ENCODE results near the gene LCE4A.
"Not testable (repeated sequence)": the region's sequence is repeated elsewhere in the genome, so short reads cannot be mapped to it uniquely, and the experiment has no call there.

LCE4A gene

DNA sequence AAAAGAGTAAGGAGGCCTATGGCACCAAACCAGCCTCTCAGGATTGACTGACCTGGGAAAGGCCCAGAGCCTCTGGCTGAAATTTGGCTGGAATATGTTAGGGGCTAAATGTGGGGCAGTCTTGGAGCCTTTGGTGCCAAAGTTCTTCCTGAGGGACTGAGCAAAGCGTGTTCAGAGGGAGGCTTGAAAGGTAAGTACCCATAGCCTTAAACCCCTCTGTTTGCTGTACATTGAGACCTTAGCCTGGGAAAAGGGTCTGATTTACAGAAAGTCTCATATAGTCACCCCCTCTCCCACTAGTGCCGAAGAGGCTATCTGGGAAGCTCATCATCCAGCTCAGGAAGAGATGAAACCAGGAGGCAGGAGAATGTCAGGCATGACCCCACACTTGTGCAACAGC is at the start of gene LCE4A:
TSS of gene LCE4A (plus strand) at position 301 of the 400 bp plus-strand sequence. CDS start 916 bp downstream, outside the sequence.
- no peak for DNase-seq (ENCODE audit: low read depth)
- H3K4me3 ChIP-seq (ENCODE audit: low read depth, low read length), result no peak within 1 kb of the TSS

GRCh38 chr1:152658649-152659048 is 49.3 kb upstream of the LCE4A start:
- no peak for DNase-seq (ENCODE audit: low read depth)
- no peak overlapping the region for H3K4me3 ChIP-seq (ENCODE audit: low read depth, low read length)

DNA sequence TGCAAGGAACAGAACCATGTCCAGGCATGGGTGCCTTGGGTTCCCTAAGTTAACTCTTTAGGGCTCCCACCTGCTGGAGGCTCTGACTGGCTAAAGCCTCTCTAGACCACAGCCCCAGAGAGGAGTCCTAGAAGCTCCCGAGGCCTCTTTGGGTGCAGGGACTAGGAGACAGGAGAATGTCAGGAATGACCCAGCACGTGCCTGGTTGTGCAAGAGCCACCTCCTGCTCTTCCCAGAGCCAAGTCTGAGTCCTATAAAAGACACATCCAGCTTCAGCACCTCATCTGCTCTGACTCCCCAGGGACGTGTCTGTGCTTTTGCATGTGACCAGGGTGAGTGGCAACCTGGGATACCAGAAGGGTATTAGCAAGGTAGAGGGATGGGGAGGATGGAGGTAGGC is 44.9 kb upstream of the LCE4A start, which contains the start of gene LCE2D:
TSS of gene LCE2D (plus strand) at position 283 of the 400 bp plus-strand sequence. CDS start 726 bp downstream, outside the sequence.
- no peak for DNase-seq (ENCODE audit: low read depth)

DNA sequence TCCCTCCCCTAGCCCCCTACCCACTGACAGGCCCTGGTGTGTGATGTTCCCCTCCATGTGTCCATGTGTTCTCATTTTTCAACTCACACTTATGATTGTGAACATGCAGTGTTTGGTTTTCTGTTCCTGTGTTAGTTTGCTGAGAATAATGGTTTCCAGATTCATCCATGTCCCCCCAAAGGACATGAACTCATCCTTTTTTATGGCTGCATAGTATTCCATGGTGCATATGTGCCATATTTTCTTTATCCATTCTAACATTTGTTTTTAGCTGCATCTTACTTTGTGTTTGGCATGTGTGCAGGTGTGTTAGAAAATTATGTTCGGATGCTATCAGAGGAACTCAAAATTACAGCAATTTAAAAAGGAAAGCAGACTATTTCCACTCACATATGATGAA is 41.8 kb upstream of the LCE4A start:
- not testable (repeated sequence) for H3K4me3 ChIP-seq (ENCODE audit: low read depth, low read length); DNase-seq (ENCODE audit: low read depth)

More for the DNA sequence above, 44.9 kb upstream of the LCE4A start, which contains the start of gene LCE2D:
- no peak within 1 kb of the TSS for H3K4me3 ChIP-seq (ENCODE audit: low read depth, low read length)

DNA sequence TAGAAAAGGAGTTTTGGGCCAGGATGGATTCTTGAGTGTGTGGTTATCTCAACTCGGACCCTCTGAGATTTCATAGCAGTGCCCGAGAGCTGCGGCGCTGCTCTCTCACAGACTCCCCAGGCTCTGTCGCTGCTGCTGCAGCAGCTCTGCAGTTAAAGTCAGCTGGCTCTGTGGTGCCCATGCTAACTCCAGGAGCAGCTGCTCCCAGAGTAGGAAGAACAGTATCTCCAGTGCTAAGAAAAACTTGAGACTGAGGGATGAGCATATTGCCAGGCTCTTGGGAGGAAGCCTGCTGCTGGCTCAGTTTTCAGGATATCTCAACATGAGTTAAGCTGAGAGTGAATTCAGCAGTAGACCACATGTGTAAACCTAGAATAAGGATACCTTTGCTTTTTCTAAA is 40.3 kb upstream of the LCE4A start:
- no peak overlapping the region for H3K4me3 ChIP-seq (ENCODE audit: low read depth, low read length)
- DNase-seq (ENCODE audit: low read depth), result no peak

GRCh38 chr1:152673016-152673415 is 34.9 kb upstream of the LCE4A start:
- no peak for DNase-seq (ENCODE audit: low read depth)
- H3K4me3 ChIP-seq (ENCODE audit: low read depth, low read length), result no peak overlapping the region

DNA sequence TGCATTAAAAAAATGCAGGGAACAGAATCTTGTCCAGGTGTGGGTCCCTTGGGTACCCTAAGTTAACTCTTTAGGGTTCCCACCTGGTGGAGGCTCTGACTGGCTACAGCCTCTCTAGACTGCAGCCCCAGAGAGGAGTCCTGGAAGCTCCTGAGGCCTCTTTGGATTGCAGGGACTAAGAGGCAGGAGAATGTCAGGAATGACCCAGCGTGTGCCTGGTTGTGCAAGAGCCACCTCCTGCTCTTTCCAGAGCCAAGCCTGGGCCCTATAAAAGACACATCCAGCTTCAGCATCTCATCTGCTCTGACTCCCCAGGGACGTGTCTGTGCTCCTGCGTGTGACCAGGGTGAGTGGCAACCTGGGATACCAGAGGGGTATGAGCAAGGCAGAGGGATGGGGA is 33.0 kb upstream of the LCE4A start, which contains the start of gene LCE2C:
TSS of gene LCE2C (plus strand) at position 297 of the 400 bp plus-strand sequence. CDS start 737 bp downstream, outside the sequence.
- not testable (repeated sequence) for DNase-seq (ENCODE audit: low read depth); H3K4me3 ChIP-seq (ENCODE audit: low read depth, low read length)

DNA sequence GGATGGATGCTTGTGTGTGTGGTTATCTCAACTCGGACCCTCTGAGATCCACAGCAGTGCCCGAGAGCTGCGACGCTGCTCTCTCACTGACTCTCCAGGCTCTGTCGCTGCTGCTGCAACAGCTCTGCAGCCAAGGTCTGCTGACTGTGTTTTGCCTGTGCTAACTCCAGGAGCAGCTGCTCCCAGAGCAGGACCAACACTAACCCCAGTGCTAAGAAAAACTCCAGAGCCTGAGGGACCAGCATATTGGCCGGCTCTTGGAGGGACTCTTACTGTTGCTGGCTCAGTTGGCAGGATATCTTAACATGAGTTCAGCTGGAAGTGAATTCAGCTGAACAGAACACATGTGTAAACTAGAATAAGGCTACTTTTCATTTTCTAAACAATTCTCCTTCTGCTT is 28.5 kb upstream of the LCE4A start:
- no peak for DNase-seq (ENCODE audit: low read depth)
- no peak overlapping the region for H3K4me3 ChIP-seq (ENCODE audit: low read depth, low read length)

DNA sequence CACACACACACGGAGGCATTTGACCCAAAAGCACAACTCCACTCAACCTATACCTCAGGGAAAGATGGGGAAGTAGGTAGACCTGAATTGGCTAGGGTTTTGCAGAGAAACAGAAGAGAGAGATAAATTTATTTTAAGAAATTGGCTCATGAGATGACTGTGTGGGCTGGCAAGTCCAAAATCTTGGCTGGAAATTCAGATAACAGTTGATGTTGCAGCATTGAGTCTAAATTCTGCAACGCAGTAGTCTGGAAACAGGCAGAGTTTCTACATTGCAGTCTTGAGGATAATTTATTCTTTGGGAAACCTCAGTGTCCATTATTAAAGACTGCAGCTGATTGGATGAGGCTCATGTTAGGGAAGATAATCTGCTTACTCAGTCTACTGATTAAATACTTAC is 26.3 kb upstream of the LCE4A start:
- no peak overlapping the region for H3K4me3 ChIP-seq (ENCODE audit: low read depth, low read length)
- no peak for DNase-seq (ENCODE audit: low read depth)

GRCh38 chr1:152683846-152684245 is 24.1 kb upstream of the LCE4A start:
- DNase-seq (ENCODE audit: low read depth), result no peak
- H3K4me3 ChIP-seq (ENCODE audit: low read depth, low read length), result no peak overlapping the region

DNA sequence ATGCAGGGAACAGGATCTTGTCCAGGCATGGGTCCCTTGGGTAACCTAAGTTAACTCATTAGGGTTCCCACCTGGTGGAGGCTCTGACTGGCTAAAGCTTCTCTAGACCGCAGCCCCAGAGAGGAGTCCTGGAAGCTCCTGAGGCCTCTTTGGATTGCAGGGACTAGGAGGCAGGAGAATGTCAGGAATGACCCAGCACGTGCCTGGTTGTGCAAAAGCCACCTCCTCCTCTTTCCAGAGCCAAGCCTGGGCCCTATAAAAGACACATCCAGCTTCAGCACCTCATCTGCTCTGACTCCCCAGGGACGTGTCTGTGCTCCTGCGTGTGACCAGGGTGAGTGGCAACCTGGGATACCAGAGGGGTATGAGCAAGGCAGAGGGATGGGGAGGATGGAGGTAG is 22.1 kb upstream of the LCE4A start, which contains the start of gene LCE2B:
TSS of gene LCE2B (plus strand) at position 301 of the 400 bp plus-strand sequence. CDS start 721 bp downstream, outside the sequence.
- not testable (repeated sequence) for DNase-seq (ENCODE audit: low read depth); H3K4me3 ChIP-seq (ENCODE audit: low read depth, low read length)

- H3K4me3 ChIP-seq (ENCODE audit: low read depth, low read length), result no peak within 1 kb of the TSS
- DNase-seq (ENCODE audit: low read depth), result no peak
Measured at GRCh38 chr1:152697701-152698600, 10.0 kb upstream of the LCE4A start, which contains the start of gene LCE2A. LCE2A (plus strand) TSS chr1:152698345; CDS start chr1:152698902, 557 bp downstream.

DNA sequence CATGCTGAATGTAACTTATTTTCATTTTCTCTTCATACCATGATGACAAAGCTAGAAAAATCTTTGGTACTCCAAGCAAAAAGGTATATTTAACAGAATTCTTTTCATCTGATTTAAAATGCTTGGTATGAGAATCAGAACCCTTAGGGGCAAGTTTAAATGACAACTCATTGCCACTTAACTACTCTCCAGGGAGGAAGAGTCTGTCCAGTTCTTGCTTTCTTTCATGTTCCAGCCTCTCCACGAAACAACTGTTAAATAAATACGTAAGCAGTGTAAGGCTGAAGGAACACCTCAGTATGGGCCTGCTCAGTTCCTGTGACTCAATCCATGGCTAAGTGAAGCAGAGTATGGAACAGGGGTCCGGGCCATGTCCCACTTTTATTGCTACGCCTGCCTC is 8.2 kb upstream of the LCE4A start:
- DNase-seq (ENCODE audit: low read depth), result no peak
- H3K4me3 ChIP-seq (ENCODE audit: low read depth, low read length), result no peak overlapping the region

DNA sequence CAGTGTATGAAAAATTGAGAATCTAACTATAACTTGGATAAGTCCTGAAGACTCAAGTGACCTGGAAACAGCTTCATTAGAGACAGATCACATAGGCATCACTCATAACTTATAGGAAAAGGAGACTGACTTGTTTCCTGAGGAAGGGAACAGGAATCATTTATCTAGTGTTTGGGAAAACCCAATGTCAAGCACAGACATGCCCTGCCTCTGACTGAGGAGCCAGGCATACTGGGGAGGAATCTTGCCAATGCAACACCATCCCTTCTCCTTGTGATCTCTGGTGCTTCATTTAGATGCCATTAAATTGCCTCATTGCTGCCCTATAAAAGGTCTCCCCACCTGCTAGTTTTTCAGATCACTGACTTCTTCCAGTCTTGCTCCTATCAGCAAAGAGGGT is 10.3 kb downstream of the LCE4A start:
- H3K4me3 ChIP-seq (ENCODE audit: low read depth, low read length), result no peak overlapping the region
- no peak for DNase-seq (ENCODE audit: low read depth)

DNA sequence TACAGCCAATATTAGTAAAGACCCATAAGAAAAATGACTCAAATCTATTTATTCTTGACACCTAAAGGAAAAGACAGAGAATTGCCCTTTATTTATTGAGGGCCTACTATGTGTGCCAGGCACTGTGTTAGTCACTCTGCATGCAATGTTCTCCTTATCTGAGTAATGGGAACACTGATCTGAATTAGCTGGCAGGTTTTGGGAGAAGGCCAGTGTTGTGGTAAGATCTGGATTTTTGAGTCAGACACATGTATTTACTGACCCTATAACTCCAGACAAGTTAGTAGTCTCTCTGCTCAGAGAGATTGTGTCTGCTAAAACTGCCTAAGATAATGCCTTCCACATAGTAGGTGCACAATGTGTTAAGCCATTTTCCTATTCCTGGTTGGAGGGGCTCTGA is 17.3 kb downstream of the LCE4A start:
- no peak for DNase-seq (ENCODE audit: low read depth)

GRCh38 chr1:152728986-152729385 is 21.0 kb downstream of the LCE4A start:
- DNase-seq (ENCODE audit: low read depth), result no peak
- H3K4me3 ChIP-seq (ENCODE audit: low read depth, low read length), result no peak overlapping the region

More for the DNA sequence above, 17.3 kb downstream of the LCE4A start:
- H3K4me3 ChIP-seq (ENCODE audit: low read depth, low read length), result no peak overlapping the region

GRCh38 chr1:152735648-152736047 is 27.7 kb downstream of the LCE4A start:
- H3K4me3 ChIP-seq (ENCODE audit: low read depth, low read length), result no peak overlapping the region
- DNase-seq (ENCODE audit: low read depth), result no peak

GRCh38 chr1:152737997-152738396 is 30.0 kb downstream of the LCE4A start:
- H3K4me3 ChIP-seq (ENCODE audit: low read depth, low read length), result no peak overlapping the region
- DNase-seq (ENCODE audit: low read depth), result no peak

DNA sequence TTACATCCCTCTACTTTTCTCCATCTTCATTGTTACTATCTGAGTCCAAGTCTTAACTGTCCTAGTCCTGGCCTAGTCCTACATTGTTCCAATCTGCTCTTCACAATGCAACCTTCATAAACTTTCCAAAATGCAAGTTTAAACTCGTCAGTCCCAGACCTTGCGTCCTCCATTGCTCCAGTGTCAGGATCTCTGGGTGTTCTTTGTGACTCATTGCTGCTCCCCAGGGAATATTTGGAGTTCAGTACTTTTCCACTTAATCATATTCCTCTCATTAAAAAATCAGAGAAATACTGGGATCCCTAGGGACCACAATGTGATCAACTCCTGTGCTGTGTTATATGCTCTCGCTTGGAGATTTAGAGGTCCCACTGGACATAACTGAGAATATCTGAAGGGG is 31.9 kb downstream of the LCE4A start:
- no peak overlapping the region for H3K4me3 ChIP-seq (ENCODE audit: low read depth, low read length)
- DNase-seq (ENCODE audit: low read depth), result no peak

- DNase-seq (ENCODE audit: low read depth), result no peak
- no peak overlapping the region for H3K4me3 ChIP-seq (ENCODE audit: low read depth, low read length)
Measured at GRCh38 chr1:152741656-152742055, 33.7 kb downstream of the LCE4A start.

Data from skeletal muscle cell (primary cell).